RWPE1 (cell line): ENCODE data around the gene CTXN1.

Source experiments
- CTCF ChIA-PET: fragments of 350-600 bp; sonication (Branson Sonifier 250); formaldehyde crosslinking; extraction: SDS; loops from one replicate; lab custom pipeline; 2021; lab: Yijun Ruan, JAX
- POLR2A ChIA-PET: fragments of 400-600 bp; formaldehyde crosslinking; extraction: SDS; loops from one replicate; lab custom pipeline; 2020; ENCODE audit warnings: antibody characterized with exemption; ENCODE audit not compliant: low non-redundant PET; lab: Yijun Ruan, JAX
- DNase-seq: peaks from one replicate; pipeline ENCODE4 v3.0.0; 2012; ENCODE audit warnings: low spot score
- H3K27ac ChIP-seq: fragments of 450-650 bp; 2 replicates; pipeline ENCODE4 v1.5.1; 2017
- TF ChIP-seq, protein P1 (sequence below): fragments of 450-650 bp; conservative IDR thresholded peaks from 2 replicates; pipeline ENCODE4 v1.5.1; 2017; ENCODE audit warnings: low read depth, mild to moderate bottlenecking

The CTXN1 gene

DNA sequence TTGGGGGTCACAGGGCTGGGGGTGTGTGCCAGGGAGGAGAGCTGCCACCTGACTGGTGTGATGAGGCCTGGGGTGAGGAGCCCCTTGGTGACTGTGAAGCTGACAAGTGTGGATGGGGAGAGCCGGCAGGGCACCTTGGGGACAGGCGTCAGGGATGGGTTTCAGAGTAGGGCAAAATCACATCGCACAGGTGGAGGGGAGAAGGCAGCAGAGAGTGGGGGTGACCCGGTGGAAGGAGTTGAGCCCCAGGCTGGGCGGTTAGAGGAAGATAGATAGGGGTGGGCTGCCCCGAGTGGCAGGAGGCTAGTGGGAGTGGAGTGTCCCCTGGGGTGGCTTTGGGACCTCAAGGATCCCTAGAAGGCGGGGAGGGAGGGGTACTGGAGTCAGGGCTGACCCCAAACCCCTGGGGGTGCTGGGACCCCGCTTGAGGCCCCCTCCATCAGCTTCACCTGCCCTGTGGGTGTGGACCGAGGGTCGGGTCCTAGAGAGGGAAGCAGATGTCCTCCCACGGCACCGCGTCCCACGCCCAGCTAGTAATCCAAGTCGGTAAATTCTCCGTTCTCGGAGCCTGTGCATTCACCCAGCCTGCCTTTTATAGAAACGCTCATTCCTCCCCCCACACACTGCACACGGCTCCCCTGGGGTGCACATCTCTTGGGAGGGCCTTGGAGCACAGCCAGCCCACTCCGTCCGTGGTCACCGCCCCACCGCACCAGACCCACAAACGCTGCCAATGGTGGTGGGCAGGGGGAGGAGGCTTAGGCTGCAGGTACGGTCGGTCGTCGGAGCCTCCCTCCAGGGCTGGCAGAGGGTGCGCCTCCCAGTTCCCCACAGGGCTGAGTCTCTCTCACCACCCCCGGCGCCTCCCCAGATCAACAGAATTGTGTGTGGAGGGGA lies 2.4 kb downstream of the CTXN1 start:
- POLR2A ChIA-PET = no interaction called here
- CTCF ChIA-PET = interaction anchor here (0.6 kb wide), 2 partner anchors 37 to 70 kb away, joined by 3 read pairs; no protein-coding TSS in a partner anchor
- H3K27ac ChIP-seq = peak overlapping the region; percentile 42
- TF ChIP-seq, protein P1, sequence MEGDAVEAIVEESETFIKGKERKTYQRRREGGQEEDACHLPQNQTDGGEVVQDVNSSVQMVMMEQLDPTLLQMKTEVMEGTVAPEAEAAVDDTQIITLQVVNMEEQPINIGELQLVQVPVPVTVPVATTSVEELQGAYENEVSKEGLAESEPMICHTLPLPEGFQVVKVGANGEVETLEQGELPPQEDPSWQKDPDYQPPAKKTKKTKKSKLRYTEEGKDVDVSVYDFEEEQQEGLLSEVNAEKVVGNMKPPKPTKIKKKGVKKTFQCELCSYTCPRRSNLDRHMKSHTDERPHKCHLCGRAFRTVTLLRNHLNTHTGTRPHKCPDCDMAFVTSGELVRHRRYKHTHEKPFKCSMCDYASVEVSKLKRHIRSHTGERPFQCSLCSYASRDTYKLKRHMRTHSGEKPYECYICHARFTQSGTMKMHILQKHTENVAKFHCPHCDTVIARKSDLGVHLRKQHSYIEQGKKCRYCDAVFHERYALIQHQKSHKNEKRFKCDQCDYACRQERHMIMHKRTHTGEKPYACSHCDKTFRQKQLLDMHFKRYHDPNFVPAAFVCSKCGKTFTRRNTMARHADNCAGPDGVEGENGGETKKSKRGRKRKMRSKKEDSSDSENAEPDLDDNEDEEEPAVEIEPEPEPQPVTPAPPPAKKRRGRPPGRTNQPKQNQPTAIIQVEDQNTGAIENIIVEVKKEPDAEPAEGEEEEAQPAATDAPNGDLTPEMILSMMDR = no peak
- DNase-seq = no peak

DNA sequence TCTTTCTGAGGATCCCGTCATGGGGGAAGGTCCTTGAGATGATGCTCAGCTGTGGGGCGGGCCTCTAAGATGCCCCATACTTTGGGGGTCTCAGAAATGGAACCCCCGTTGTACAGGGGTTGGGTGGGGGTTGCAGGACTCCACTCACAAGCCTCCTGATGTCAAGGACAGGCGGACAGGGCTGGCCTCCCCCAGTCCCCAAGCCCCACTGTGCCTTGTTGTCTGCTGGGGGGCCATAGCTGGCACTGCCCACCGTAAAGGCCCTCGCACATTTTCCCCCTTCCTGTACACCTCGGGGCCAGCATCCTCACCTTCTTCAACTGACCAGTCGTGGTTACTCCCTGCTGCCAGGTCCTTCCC lies 3.1 kb downstream of the CTXN1 start:
- POLR2A ChIA-PET = no interaction called here
- TF ChIP-seq, protein P1 = no peak
- no peak for DNase-seq
- peak overlapping the region; percentile 88 for H3K27ac ChIP-seq
- CTCF ChIA-PET = interaction anchor here (0.6 kb wide), 1 partner anchor 36 kb away, joined by 3 read pairs; no protein-coding TSS in a partner anchor

DNA sequence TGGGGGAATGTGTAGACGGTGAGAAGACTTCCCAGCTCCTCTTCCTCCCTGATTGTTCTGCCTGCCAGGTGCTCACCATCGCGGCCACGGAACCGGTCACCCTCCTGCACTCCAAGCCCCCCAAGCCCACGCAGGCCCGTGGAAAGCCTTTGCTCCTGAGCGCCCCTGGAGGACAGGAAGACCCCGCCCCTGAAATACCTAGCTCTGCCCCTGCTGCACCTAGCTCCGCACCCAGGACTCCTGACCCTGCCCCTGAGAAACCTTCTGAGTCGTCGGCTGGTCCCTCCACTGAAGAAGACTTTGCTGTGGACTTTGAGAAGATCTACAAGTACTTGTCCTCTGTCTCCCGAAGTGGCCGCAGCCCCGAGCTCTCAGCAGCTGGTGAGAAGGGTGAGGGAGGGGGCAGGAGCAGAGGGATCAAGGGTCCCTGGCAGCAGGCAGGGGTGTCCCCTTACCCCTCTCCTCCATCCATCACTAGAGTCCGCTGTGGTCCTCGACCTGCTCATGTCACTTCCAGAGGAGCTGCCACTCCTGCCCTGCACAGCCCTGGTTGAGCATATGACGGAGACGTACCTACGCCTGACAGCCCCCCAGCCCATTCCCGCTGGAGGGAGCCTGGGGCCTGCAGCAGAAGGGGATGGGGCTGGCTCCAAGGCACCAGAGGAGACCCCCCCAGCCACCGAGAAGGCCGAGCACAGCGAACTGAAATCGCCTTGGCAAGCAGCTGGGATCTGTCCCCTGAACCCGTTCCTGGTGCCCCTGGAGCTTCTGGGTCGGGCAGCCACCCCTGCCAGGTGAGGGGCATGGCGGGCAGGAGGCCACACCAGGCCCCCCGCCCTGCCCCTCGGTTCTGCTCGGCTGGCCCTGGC lies 3.7 kb downstream of the CTXN1 start:
- TF ChIP-seq, protein P1 = no peak
- ChIA-PET CTCF (interaction anchor here (0.5 to 1.0 kb wide), 2 partner anchors 8 to 53 kb away, joined by 3 to 4 read pairs; no protein-coding TSS in a partner anchor), POLR2A (no interaction called here)
- no peak for DNase-seq
- peak overlapping the region; percentile 88 for H3K27ac ChIP-seq

DNA sequence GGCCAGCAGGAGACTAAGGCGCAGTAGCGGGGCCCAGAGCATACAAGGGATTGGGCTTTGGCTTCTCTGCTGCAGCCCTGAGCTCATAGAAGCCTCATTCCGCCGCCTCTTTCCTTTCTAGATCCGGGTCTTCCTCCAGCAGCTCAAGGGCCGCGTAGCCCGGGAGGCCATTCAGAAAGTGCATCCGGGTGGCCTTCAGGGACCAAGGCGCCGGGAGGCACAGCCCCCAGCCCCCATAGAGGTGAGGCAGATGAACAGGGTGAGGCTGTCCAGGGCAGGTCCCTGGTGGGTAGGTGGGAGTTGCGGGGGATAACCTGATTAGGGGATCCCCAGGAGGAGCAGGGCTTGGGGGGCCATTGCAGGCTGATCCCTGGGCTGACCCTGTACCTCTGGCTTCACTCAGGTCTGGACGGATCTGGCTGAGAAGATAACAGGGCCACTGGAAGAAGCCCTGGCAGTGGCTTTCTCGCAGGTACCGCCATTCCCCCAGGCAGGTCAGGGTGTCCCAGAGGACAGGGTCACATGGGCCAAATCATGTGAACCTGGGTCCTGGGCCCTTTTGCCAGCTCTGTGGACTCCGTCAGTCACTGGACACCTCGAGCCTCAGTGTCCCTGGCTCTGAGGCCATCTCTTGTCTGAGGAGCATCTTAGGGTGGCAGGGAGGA lies 4.5 kb downstream of the CTXN1 start:
- CTCF ChIA-PET = interaction anchor here (0.5 to 1.0 kb wide), 3 partner anchors 9 to 353 kb away, joined by 3 to 4 read pairs (median 3); no protein-coding TSS in a partner anchor

DNA sequence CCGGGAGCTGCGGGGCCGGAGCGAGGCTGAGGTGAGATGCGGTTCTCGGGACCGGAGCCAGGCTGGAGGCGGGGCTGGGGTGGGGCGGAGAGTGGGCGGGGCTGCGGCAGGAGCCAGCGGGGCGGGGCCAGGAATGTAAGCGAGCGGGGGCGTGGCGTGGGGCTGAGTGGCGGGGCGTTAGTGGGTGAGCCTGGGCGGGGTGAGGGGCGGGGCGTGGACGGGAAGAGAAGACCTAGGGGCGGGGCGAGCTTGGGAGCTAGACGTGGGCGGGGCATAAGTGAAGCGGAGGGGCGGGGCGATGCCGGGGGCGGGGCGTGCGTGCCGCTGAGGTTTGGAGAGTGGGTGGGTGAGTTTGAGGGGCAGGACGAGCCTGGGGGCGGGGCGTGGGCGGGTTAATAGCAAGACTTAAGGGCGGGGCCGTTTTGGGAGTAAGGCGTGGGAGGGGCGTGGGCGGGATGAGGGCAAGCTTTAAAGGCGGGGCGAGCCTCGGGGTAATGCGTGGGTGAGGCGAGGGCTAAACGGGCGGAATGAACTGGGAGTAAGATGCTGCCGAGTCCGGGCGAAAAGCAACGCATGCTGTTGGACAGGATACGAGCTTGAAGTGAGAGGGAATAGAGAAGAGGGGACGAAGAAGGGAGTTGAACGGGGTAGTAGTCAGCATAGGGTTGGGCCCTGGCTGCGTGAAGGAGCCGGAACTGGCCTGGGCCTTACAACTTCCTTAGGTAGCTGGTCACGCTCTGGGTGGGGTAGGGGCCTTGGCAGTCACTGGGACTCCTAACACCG lies 5.2 kb downstream of the CTXN1 start:
- TF ChIP-seq, protein P1 = no peak
- peak; percentile 95 for DNase-seq
- POLR2A ChIA-PET = interaction anchor here (0.7 to 1.3 kb wide), 4 partner anchors 8 to 659 kb away, joined by 3 to 5 read pairs (median 3); no protein-coding TSS in a partner anchor
- CTCF ChIA-PET = interaction anchor here (0.6 to 1.6 kb wide), 5 partner anchors 9 to 352 kb away, joined by 3 to 8 read pairs (median 3); partner anchors contain the start of gene TIMM44
- peak overlapping the region; percentile 88 for H3K27ac ChIP-seq

More for the DNA sequence above, 4.5 kb downstream of the CTXN1 start:
- DNase-seq = no peak
- POLR2A ChIA-PET = interaction anchor here (1.3 kb wide), 1 partner anchor 8 kb away, joined by 5 read pairs; no protein-coding TSS in a partner anchor
- TF ChIP-seq, protein P1 = no peak
- H3K27ac ChIP-seq = peak overlapping the region; percentile 88
